ENCODE measurements around the gene DDAH2. TPM values are rescaled to one million over a fixed set of nuclear protein-coding genes. Genes with fewer than 3 reads are reported as not detected.
A peak's percentile ranks its signal among the peaks of the same experiment; 100 is the strongest.

DDAH2 gene
- total RNA-seq, 1 experiment from 2014 or later = 43.4 TPM

- Histone ChIP-seq H3K9me3 (ENCODE audit: control insufficient read depth in 1 of 2, insufficient read depth in 1 of 2, low read depth in 1 of 2, low read length in 2 of 2) (no peaks in the 10 kb centered on the region), H4K20me1 (ENCODE audit: insufficient read depth) (no peaks in the 10 kb centered on the region), H3K4me2 (ENCODE audit: low read length) (peak within 1 kb of the TSS; percentile 85), H3K27ac (ENCODE audit: low read depth, low read length) (peak within 1 kb of the TSS; percentile 70), H3K4me3 (replicated peaks in 1 of 2; ENCODE audit: low read depth in 1 of 2, low read length in 2 of 2) (peak within 1 kb of the TSS; percentile 53 to 61), H3K9ac (ENCODE audit: low read length) (peak within 1 kb of the TSS; percentile 64), H3K36me3 (ENCODE audit: control insufficient read depth in 1 of 2, insufficient read depth in 2 of 2, low read length in 2 of 2) (no peaks in the 10 kb centered on the region), H3K4me1 (ENCODE audit: control insufficient read depth in 1 of 2, insufficient read depth in 2 of 2, low read length in 2 of 2) (peaks cover 4 to 19% of the 10 kb centered on the region in 2 experiments; a peak in 3 of 4 replicates), H3K27me3 (ENCODE audit: insufficient read depth, low read length) (no peaks in the 10 kb centered on the region), H3K9me2 (ENCODE audit: insufficient read depth) (no peaks in the 10 kb centered on the region), H2AFZ (ENCODE audit: low read depth, low read length, poor library complexity, severe bottlenecking) (peak within 1 kb of the TSS; percentile 73), H3K79me2 (ENCODE audit: insufficient read depth, low read length) (no peaks in the 10 kb centered on the region)
- CTCF ChIA-PET = interaction anchor here (0.7 to 2.2 kb wide), 5 partner anchors 58 to 272 kb away, joined by 3 to 9 read pairs (median 5); partner anchors contain the start of gene MSH5
- peak; percentile 74 for TF ChIP-seq YY1 (IDR thresholded peaks at IDR 0.05; ENCODE audit: extremely low read depth, insufficient replicate concordance, low read depth, low read length)
- TF ChIP-seq TCF7L2 (IDR thresholded peaks at IDR 0.05; ENCODE audit: borderline replicate concordance, extremely low read depth, insufficient read depth, insufficient read length) = no peak
- no peak for TF ChIP-seq CEBPB (IDR thresholded peaks at IDR 0.05; ENCODE audit: low read depth)
- TF ChIP-seq EZH2phosphoT487 (IDR thresholded peaks at IDR 0.05; ENCODE audit: borderline replicate concordance) = no peak
- TF ChIP-seq JUND (IDR thresholded peaks at IDR 0.05) = no peak
- 0 out of 2 replicates have a peak, but pooled peaks have one; percentile 11 for TF ChIP-seq POLR2AphosphoS5 (IDR thresholded peaks at IDR 0.05; ENCODE audit: low read depth, low read length)
- TF ChIP-seq ZBTB33 (IDR thresholded peaks at IDR 0.05; ENCODE audit: extremely low read depth, insufficient replicate concordance, low read length) = no peak
- TF ChIP-seq CTCF (IDR thresholded peaks at IDR 0.05 in 2 of 3, conservative IDR thresholded peaks at IDR 0.05 in 1 of 3; ENCODE audit: borderline replicate concordance in 1 of 3, insufficient read depth in 1 of 3, low read depth in 2 of 3, low read length in 2 of 3) = peak; percentile 43 to 90 (median 65)
- no peak for TF ChIP-seq SIN3A (IDR thresholded peaks at IDR 0.05; ENCODE audit: low read depth)
- no peak for TF ChIP-seq SRF (IDR thresholded peaks at IDR 0.05; ENCODE audit: low read depth)
- no peak for TF ChIP-seq CBX3 (IDR thresholded peaks at IDR 0.05; ENCODE audit: low read depth)
- no peak for TF ChIP-seq ATF3 (IDR thresholded peaks at IDR 0.05)
- TF ChIP-seq ZFX (IDR thresholded peaks at IDR 0.05) = no peak
- TF ChIP-seq RAD21 (IDR thresholded peaks at IDR 0.05; ENCODE audit: low read depth) = peak; percentile 99
- TF ChIP-seq SP1 (IDR thresholded peaks at IDR 0.05; ENCODE audit: low read depth) = no peak
- no peak for TF ChIP-seq EGR1 (IDR thresholded peaks at IDR 0.05; ENCODE audit: low read depth)
- POLR2A ChIA-PET = interaction anchor here (0.7 to 0.9 kb wide), 2 partner anchors 49 to 147 kb away, joined by 3 read pairs; partner anchors contain the start of genes DDAH2 and HSPA1B
- intact Hi-C loops (cut with micrococcal nuclease) = loop anchor here (1.0 to 2.0 kb wide), 5 partner anchors 50 to 272 kb away; partner anchors contain the start of gene HSPA1B
- ATAC-seq (peak; percentile 85), DNase-seq (ENCODE audit: low read depth, low spot score) (peak; percentile 73)
- BruUV-seq (replicated peaks) = no TSS peak
- RAD21 ChIA-PET (ENCODE audit: low non-redundant PET in 1 of 2, low total read pairs in 2 of 2, uncharacterized antibody in 2 of 2, unreplicated experiment in 2 of 2) = interaction anchor here (0.6 to 0.9 kb wide), 3 partner anchors 55 to 370 kb away, joined by 3 read pairs; no protein-coding TSS in a partner anchor
Measured at GRCh38 chr6:31680226-31681134, 48.6 kb downstream of the DDAH2 start, which contains the start of gene LY6G5C. Gene LY6G5C (minus strand): TSS chr6:31681067. CDS start chr6:31680373, 694 bp downstream.
